IPS DF 4.7 (cell line): Measurements from ENCODE around the gene APIP.
A peak's percentile ranks its signal among the peaks of the same experiment; 100 is the strongest.

Source experiments
- DNase-seq: peaks from one replicate; pipeline ENCODE4 v3.0.0-alpha.2; 2013; ENCODE audit warnings: low spot score; ENCODE audit errors: extremely low read depth

APIP gene, protein sequence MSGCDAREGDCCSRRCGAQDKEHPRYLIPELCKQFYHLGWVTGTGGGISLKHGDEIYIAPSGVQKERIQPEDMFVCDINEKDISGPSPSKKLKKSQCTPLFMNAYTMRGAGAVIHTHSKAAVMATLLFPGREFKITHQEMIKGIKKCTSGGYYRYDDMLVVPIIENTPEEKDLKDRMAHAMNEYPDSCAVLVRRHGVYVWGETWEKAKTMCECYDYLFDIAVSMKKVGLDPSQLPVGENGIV

DNA sequence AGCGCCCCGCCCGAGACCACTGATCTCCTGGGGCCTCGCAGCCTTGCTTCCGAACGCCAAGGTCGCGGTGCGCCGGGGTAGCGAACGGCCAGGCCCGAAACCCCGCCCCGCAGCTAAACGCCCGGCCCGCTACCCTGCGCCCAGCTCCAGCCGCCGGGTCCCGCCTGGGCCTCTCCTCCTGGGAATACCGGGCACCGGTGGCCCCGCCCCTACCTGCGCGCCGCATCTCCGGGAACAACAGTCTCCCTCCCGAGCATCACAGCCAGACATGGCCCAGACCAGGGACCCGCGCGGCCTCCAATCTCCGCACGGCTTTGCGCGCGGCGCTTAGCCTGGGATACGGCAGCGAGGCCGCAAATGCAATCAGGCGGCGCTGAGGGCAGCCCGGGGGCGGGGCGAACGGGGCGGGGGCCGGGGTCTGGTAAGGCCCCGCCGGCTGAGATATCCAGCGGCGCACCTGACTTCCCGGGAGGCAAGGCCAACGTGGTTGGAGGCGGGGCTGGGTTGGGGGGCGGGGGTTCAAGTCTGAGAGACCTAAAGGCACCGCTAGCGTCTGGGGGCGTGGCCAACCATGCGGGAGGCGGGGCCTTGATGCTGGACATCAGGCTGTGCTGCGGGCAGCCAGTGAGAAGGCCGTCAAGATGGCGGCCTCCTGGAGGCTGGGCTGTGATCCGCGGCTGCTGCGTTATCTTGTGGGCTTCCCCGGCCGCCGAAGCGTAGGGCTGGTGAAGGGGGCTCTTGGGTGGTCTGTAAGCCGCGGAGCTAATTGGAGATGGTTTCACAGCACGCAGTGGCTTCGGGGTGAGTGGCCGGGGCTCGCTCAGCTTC lies at the start of gene APIP, which contains the start of gene PDHX:
APIP (minus strand) TSS at position 365 of the 828 bp plus-strand sequence; CDS start at position 270, 95 bp downstream.
PDHX (plus strand) TSS at position 604 of the 828 bp plus-strand sequence; CDS start at position 642, 38 bp downstream.
- peak; percentile 71 for DNase-seq

GRCh38 chr11:34964610-34965331 lies 48.6 kb upstream of the APIP start:
- no peak for DNase-seq

DNA sequence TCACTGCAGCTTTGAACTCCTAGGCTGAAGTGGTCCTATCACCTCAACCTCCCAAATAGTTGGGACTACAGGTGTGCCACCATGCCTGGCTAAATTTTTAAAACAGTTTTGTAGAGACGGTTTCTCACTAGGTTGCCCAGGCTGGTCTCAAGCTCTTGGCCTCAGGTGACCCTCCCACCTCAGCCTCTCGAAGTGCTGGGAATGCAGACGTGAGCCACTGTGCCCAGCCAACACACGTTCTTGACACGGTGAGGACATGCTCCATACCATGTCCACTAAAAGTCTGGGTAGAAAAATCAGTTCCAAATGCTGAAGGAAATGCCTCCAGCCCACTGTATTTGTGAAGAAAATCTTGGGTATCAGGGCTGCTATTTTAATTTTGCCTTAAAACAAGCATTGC lies 47.2 kb upstream of the APIP start:
- no peak for DNase-seq

GRCh38 chr11:34962034-34962433 lies 45.9 kb upstream of the APIP start:
- no peak for DNase-seq

- no peak for DNase-seq
Measured at GRCh38 chr11:34960277-34960676, 44.1 kb upstream of the APIP start.

GRCh38 chr11:34959770-34960169 lies 43.6 kb upstream of the APIP start:
- no peak for DNase-seq

DNA sequence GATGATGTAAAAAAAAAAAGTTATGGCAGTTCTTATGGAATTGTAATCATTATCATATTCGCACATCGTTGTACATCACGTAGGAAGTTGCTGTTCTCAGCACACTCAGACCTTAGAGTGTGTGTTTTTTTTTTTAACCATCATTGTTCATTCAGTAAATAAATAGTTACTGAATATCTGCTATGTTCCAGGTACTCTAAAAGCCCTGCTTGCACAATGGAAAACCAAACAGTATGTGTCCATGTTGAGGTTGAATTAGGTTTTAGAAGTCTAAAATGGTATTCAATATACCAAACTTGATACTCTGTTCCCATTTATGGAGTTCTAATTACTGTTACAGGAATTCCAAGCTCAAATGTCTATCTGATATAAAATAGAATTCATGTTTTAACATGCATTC lies 41.4 kb upstream of the APIP start:
- no peak for DNase-seq

- DNase-seq: no peak
Measured at GRCh38 chr11:34957206-34957605, 41.0 kb upstream of the APIP start.

DNA sequence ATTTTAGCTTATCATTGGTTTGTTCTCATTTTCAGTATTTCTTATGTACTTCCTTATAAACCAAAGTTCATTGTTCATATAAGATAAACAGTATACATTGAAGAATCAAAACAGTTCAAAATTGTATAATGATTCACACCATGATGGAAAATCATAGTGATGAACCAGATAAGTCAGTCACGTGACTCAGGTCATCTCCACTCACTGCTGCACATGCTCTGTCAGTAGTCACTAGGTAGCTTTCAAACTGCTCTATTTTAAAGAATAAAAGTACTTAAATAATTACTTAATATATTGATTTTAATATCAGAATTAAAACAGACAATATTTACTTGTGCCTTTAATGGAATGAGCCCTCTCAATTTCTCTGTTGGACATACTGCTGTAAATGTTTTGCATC lies 37.8 kb upstream of the APIP start:
- no peak for DNase-seq

DNA sequence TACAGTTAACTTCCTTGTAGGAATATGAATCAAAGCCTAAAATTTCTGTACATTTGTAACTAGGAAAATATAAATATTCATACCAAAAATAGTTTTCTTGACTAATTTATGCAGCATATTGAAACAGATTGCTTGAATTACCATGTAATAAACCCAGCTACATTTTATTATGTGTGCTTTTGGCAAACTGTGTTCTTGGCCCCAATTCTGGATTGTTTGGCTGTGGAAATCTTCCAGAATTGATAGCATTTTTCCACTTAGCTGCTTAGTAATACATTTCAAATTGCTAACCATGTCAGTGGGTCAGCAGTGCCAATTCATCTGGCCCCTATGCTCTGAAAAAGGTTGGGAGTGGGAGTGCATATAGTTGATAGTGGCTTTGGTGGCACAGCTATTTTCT lies 32.5 kb upstream of the APIP start:
- no peak for DNase-seq

DNA sequence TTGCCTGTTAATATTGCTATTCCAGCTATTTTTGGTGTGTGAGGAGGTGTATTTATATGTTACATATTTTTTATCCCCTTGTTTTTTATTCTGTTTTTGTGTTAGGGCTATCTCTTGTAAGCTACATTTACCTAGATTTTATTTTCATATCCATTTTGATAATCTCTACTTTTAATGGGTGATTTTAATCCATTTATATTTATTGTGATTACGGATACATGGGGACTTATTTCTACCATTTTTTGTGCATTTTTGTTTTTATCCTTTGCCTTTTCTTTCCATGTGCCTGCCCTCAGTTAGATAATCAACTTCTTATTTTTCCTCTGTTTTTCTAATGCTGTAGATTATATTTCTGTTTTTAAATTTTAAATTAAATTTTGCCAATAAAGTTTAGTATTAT lies 28.5 kb upstream of the APIP start:
- no peak for DNase-seq

GRCh38 chr11:34941688-34942087 lies 25.5 kb upstream of the APIP start:
- DNase-seq: no peak

GRCh38 chr11:34940026-34940677 lies 24.0 kb upstream of the APIP start:
- no peak for DNase-seq

DNA sequence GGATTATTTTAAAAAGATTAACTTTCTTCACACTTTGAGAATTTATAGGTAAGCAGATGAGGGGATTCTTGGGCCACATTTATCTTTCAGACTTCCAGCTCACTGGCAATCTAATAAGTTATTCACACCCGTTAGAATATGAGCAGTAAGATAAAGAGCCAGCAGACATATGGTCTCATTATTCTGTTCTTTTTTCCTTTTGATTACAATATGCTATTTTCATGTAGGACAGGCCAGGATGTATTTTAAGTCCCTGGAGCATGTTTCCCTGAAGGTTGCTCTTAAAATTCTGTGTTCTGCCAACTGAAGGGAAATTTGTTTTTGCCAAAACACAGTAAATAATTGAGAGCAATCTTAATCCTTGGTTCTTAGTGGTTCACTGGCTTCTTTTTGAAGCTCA lies 22.4 kb upstream of the APIP start:
- no peak for DNase-seq

DNA sequence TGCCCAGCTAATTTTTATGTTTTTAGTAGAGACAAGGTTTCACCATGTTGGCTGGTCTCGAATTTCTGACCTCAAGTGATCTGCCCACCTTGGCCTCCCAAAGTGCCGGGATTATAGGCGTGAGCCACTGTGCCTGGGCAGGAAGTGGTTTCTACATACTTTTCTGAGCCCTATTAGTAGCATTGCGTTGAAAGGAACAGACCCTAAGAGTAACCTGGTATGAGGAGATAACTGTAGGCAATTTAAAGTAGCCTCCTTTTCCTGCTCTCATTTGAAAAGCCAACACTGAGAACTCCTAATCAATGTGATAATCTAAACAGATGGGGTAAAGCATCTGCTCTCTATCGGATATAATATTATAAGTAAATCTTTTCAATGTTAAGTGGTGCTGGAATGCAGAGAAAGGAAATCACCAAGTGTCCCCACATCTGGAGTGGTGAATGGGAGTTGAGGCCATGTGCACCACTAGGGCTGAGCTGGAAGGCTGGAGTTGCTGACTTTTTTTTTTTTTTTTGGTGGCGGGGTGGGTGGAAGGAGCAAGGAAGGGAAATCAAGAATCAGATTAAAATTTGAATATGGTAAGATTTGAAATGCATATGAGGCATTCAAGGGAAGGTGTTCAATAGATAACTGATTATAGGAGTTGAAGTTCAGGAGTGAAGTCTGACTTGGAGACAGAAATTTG lies 20.9 kb upstream of the APIP start:
- DNase-seq: no peak

DNA sequence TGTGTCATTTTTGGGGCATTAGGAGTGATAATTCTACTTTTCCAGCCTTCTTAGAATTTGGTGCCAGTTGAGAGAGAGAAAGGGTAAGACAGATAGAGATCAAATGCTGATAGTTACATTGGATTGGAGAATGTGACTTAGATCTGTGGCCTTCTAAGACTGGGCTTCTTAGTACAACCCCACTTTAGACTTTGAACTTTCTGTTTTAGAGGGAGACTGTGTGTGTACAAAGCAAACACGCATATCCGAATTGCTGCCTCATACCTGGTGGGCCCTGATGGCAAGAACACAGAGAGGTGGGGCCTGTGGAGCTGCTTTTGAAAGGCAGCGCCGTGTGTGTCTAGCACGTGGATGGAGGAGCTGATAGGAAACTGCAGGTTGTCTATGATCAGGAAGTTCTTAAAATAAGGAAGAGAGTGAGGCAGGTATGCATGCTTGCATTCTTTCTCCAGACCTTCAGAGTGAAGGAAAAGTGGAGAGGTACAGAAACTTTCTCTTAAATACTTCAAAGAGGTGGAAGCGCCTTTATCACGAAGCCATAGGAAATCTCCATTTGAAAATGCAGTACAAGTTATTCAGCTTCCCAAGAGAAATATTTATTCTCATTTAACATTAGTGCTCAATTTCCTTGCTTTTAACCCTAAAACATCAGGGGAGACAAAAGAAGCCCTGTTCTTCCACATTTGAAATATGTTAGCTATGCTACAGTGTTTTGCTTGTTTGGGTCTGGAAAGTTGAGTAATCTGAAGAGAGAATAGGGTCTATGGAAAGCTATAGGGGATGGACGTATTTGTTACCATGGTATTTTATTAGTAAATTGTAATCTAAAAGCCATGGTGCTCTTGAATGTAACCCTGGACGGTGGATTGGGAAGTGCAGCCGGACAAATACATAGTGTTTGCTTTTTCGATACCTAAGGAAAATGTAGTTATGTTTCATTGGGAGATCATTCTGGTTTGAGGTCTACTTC lies 13.9 kb upstream of the APIP start:
- no peak for DNase-seq

DNA sequence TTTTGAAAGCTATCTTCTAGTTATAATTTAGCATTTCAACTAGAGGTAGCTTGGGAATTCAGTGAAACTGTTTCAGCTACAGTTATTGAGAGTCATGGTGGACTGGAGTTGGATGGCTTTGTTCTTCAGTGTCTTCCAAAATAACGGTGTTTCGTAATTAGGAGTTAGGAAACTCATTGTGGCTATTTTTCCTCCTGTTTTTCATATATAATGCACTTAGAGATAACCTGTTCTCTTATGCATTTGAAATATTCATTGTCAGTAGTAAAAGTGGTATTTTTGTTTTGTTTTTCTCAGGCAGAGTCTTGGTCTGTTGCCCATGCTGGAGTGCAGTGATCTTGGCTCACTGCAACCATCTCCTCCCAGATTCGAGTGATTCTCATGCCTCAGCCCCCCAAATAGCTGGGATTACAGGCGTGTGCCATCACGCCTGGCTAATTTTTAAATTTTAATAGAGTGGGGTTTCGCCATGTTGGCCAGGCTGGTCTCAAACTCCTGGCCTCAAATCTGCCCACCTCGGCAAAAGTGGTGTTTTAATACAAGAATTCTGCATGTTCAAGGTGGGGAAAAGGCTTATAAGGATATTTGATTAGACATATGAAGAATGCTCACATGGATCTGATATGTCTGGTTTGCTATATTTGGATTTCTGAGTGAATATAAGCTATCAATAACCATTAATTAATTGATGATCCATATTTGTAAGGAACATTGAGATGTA lies 12.9 kb upstream of the APIP start:
- no peak for DNase-seq

- DNase-seq: no peak
Measured at GRCh38 chr11:34928268-34928959, 12.2 kb upstream of the APIP start.

DNA sequence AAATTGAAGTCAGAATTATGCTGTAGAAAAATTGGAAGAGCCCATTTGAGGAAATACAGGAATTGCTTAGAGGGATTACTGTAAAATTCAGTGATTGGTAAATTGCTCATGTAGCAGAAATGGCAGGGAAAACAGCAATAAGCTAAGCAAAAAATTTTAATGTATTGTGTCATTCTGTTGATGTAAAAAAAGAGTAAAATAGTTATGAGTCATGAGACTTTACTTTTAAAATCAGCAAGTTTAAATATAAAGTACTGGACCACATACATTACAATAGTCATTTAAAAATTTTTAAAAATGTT lies 10.6 kb upstream of the APIP start:
- no peak for DNase-seq
